Kidney (tissue), 14 donors: ENCODE measurements around the gene ILRUN. TPM values are rescaled to one million over a fixed set of nuclear protein-coding genes. Genes with fewer than 3 reads are reported as not detected.
"Not testable (repeated sequence)": the region's sequence is repeated elsewhere in the genome, so short reads cannot be mapped to it uniquely, and the experiment has no call there.

ENCODE experiments used
- DNase-seq, 5 donors: peaks; one replicate each; pipeline ENCODE4 v3.0.0-alpha.2; 2013 to 2020
- FAIRE-seq: peaks from 2 replicates; lab custom pipeline; 2012; peaks lifted over from hg19 to GRCh38; lab: Jason Lieb, UNC
- H3K27ac ChIP-seq, 2 donors: one replicate each; pipeline ENCODE4 v1.7.0; 2013; ENCODE audit warnings: low read depth in 2 of 2, low read length in 2 of 2, inconsistent platforms in 1 of 2
- H3K27me3 ChIP-seq: one replicate; pipeline ENCODE4 v1.7.1; 2013; ENCODE audit warnings: low read length, inconsistent platforms; ENCODE audit not compliant: control insufficient read depth, insufficient read depth
- H3K36me3 ChIP-seq, 3 donors: one replicate each; pipeline versions ENCODE4 v1.7.0 to v1.7.1; 2013; ENCODE audit warnings: low read length in 3 of 3, control low read depth in 1 of 3, inconsistent platforms in 1 of 3; ENCODE audit not compliant: insufficient read depth in 3 of 3, control insufficient read depth in 2 of 3
- H3K4me1 ChIP-seq, 3 donors: one replicate each; pipeline versions ENCODE4 v1.7.0 to v1.7.1; 2013; ENCODE audit warnings: low read length in 3 of 3, inconsistent platforms in 1 of 3, low read depth in 1 of 3; ENCODE audit not compliant: control insufficient read depth in 2 of 3, insufficient read depth in 2 of 3
- H3K4me3 ChIP-seq, 3 donors: one replicate each; pipeline versions ENCODE4 v1.7.0 to v1.8.1; 2013; ENCODE audit warnings: low read length in 3 of 3, control low read depth in 1 of 3, inconsistent platforms in 1 of 3
- H3K9ac ChIP-seq, 3 donors: one replicate each; pipeline versions ENCODE4 v1.7.0 to v1.7.1; 2013; ENCODE audit warnings: low read length in 3 of 3, control low read depth in 1 of 3, inconsistent platforms in 1 of 3
- H3K9me3 ChIP-seq, 3 donors: one replicate each; pipeline versions ENCODE4 v1.7.0 to v1.7.1; 2013; ENCODE audit warnings: low read length in 3 of 3, control low read depth in 1 of 3, inconsistent platforms in 1 of 3; ENCODE audit not compliant: control insufficient read depth in 2 of 3, insufficient read depth in 1 of 3
- intact Hi-C: fragments of 100-400 bp; cut with DNase I; formaldehyde crosslinking; loops from one replicate; pipeline ENCODE4 v1.11.1; 2022
- polyA plus RNA-seq: library from polyadenylated mRNA; stranded (reverse); fragments of 350-450 nt; fragmentation: Illumina TruSeq; extraction: RNeasy Lipid Tissue Mini Kit (QIAGEN cat#74804); gene quantifications from one replicate; pipeline ENCODE4 v1.2.3, GENCODE V29; 2014; ENCODE audit warnings: low read depth, low replicate concordance; ENCODE audit not compliant: insufficient read depth
- total RNA-seq: library from RNA; stranded (reverse); fragmentation: NEBNext Ultra II Directional; extraction: Animal tissue kit (Norgen Biotek cat#: 25700); gene quantifications from one replicate; pipeline ENCODE4 v1.2.1, GENCODE V29; 2021
- TF ChIP-seq, protein P1 (sequence below): IDR thresholded peaks from 3 replicates; pipeline ENCODE4 v1.5.1; 2012; ENCODE audit warnings: mild to moderate bottlenecking, moderate library complexity, borderline replicate concordance; ENCODE audit not compliant: insufficient read depth; ENCODE audit errors: extremely low read depth
- donor health status: control.
- donor health status: control.
- donor health status: control.
- donor health status: control.
- donor health status: control.
- donor health status: DM: yes; HTN: yes; CAD: no.
- donor health status: Normal renal cell carcinoma (clear cell type).

Gene ILRUN
- total and polyA plus RNA-seq, 2 donors from 2014 or later = 52.4 to 55.7 TPM

DNA sequence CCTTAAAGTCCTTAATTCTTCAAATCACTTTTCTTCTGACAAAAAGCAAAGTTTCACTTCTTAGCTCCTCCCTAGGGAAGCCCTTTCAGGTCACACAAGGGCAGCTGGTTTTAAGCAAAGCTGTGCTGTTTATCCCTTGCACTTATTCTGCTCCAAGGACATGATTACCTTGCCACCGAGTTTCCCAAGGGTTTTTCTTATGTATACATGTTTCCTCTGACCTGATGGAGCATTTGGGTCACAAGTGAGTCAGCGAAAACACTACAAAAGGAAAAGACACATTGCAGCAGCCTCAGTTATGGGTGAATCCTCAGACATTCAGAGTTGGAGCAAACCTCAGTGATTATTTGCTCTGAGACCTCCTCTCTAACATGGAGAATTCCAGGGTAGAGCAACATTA lies 26.6 kb upstream of the ILRUN start:
- no peaks in the 10 kb centered on the region for H3K27me3 ChIP-seq
- FAIRE-seq = no peak
- H3K9me3 ChIP-seq = no peaks in the 10 kb centered on the region
- H3K27ac ChIP-seq = no peak overlapping the region
- H3K4me1 ChIP-seq = no peaks in the 10 kb centered on the region
- TF ChIP-seq, protein P1, sequence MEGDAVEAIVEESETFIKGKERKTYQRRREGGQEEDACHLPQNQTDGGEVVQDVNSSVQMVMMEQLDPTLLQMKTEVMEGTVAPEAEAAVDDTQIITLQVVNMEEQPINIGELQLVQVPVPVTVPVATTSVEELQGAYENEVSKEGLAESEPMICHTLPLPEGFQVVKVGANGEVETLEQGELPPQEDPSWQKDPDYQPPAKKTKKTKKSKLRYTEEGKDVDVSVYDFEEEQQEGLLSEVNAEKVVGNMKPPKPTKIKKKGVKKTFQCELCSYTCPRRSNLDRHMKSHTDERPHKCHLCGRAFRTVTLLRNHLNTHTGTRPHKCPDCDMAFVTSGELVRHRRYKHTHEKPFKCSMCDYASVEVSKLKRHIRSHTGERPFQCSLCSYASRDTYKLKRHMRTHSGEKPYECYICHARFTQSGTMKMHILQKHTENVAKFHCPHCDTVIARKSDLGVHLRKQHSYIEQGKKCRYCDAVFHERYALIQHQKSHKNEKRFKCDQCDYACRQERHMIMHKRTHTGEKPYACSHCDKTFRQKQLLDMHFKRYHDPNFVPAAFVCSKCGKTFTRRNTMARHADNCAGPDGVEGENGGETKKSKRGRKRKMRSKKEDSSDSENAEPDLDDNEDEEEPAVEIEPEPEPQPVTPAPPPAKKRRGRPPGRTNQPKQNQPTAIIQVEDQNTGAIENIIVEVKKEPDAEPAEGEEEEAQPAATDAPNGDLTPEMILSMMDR = no peak
- no peak for DNase-seq
- intact Hi-C loops = no loop called here
- no peak overlapping the region for H3K4me3 ChIP-seq
- no peak overlapping the region for H3K9ac ChIP-seq
- H3K36me3 ChIP-seq = no peaks in the 10 kb centered on the region

DNA sequence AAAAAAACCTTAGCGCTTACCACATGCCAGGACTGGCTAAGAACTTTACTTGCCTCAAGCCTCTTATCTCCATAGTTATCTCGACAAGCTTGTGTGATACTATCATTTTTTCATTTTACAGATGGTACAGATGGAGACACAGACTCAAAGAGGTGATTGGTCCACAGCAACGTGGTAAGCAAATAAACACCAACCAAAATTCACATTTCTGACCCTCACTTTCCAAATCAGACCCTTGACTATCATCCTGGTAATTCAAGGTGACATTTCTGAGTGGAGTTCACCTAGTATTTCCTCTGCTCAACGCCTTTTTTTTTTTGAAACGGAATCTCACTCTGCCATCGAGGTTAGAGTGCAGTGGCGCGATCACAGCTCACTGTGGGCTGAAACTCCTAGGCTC lies 25.9 kb upstream of the ILRUN start:
- no peaks in the 10 kb centered on the region for H3K27me3 ChIP-seq
- FAIRE-seq (no peak), DNase-seq (no peak)
- no peaks in the 10 kb centered on the region for H3K9me3 ChIP-seq
- H3K9ac ChIP-seq = no peak overlapping the region
- no peaks in the 10 kb centered on the region for H3K36me3 ChIP-seq
- TF ChIP-seq, protein P1 = no peak
- H3K4me1 ChIP-seq = no peaks in the 10 kb centered on the region
- H3K4me3 ChIP-seq = no peak overlapping the region
- intact Hi-C loops = no loop called here
- H3K27ac ChIP-seq = no peak overlapping the region

DNA sequence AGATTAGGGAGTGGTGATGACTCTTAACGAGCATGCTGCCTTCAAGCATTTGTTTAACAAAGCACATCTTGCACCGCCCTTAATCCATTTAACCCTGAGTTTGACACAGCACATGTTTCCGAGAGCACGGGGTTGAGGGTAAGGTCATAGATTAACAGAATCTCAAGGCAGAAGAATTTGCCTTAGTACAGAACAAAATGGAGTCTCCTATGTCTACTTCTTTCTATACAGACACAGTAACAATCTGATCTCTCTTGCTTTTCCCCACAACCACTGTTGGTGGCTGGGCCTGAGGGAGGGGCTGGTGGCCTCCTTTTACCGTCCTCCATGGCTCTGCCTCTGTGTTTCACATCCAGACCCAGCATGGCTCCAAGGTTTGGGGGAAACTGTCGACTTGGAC lies 23.6 kb upstream of the ILRUN start:
- H3K4me1 ChIP-seq, H3K36me3 ChIP-seq, FAIRE-seq, H3K9me3 ChIP-seq, DNase-seq, H3K27me3 ChIP-seq, H3K9ac ChIP-seq, intact Hi-C loops, H3K27ac ChIP-seq, H3K4me3 ChIP-seq: not testable (repeated sequence)

DNA sequence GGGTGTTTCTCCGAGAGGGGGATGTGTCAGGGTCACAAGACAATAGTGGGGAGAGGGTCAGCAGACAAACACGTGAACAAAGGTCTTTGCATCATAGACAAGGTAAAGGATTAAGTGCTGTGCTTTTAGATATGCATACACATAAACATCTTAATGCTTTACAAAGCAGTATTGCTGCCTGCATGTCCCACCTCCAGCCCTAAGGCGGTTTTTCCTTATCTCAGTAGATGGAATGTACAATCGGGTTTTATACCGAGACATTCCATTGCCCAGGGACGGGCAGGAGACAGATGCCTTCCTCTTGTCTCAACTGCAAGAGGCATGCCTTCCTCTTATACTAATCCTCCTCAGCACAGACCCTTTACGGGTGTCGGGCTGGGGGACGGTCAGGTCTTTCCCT lies 23.1 kb upstream of the ILRUN start:
- H3K27ac ChIP-seq, intact Hi-C loops, H3K4me3 ChIP-seq, H3K9ac ChIP-seq, H3K27me3 ChIP-seq, H3K4me1 ChIP-seq, FAIRE-seq, H3K9me3 ChIP-seq, DNase-seq, H3K36me3 ChIP-seq: not testable (repeated sequence)

DNA sequence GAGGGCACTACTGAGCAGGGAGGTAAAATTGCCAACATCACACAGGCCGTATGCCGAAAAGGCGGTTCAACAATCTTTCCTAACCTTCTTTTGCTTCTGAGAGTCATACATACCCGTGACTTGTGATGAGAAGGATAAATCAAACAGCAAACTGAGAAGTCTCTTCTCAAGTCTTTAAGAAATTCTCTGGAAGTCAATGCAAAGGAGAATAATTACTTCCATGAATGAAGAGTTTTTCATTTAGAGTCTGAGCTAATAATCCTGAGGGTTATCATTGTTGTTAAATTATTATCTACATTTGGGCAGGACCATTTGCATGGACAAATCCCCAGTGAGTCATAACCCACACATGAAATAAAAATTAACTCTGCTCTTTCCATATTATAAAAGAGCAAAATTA lies 22.4 kb upstream of the ILRUN start:
- no peaks in the 10 kb centered on the region for H3K27me3 ChIP-seq
- H3K4me3 ChIP-seq = no peak overlapping the region
- H3K36me3 ChIP-seq = no peaks in the 10 kb centered on the region
- DNase-seq (no peak), FAIRE-seq (no peak)
- H3K27ac ChIP-seq = no peak overlapping the region
- no peaks in the 10 kb centered on the region for H3K9me3 ChIP-seq
- TF ChIP-seq, protein P1 = no peak
- intact Hi-C loops = no loop called here
- no peak overlapping the region for H3K9ac ChIP-seq
- H3K4me1 ChIP-seq = no peaks in the 10 kb centered on the region
